ENCODE measurements around the gene LOXL4.
"Not testable (repeated sequence)": the region's sequence is repeated elsewhere in the genome, so short reads cannot be mapped to it uniquely, and the experiment has no call there.

The LOXL4 gene

GRCh38 chr10:98242823-98243222, 25.2 kb downstream of the LOXL4 start:
- DNase-seq (ENCODE audit: low spot score): no peak
- in situ Hi-C loops (cut with MboI; ENCODE audit: low sequenced_read_pairs, unreplicated experiment): no loop called here
- no peak for TF ChIP-seq CTCF (IDR thresholded peaks at IDR 0.05; ENCODE audit: borderline replicate concordance, control extremely low read depth, extremely low read depth, insufficient read depth, missing control alignments)

- in situ Hi-C loops (cut with MboI; ENCODE audit: low sequenced_read_pairs, unreplicated experiment): no loop called here
- TF ChIP-seq CTCF (IDR thresholded peaks at IDR 0.05; ENCODE audit: borderline replicate concordance, control extremely low read depth, extremely low read depth, insufficient read depth, missing control alignments): no peak
- no peak for DNase-seq (ENCODE audit: low spot score)
Measured at GRCh38 chr10:98240524-98240923, 27.5 kb downstream of the LOXL4 start.

DNA sequence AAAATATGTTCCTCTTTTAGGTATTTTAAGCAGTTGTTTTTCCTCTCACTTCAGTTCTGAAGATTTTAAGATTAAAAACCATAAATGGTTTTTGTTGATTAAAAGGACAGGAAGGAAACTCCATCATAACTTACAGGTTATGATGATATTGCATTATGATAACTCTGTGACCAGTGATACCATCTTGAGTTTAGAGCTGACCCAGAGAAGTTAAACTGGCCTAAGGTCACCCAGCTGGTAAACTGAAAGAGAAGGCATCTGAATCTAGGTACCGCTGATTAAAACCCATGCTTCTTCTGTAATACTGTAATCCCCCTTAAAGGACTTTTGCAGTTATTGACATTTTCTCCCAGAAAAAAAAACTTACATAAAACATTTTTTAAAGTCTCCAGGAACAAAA, 29.6 kb downstream of the LOXL4 start:
- DNase-seq (ENCODE audit: low spot score): no peak
- TF ChIP-seq CTCF (IDR thresholded peaks at IDR 0.05; ENCODE audit: borderline replicate concordance, control extremely low read depth, extremely low read depth, insufficient read depth, missing control alignments): no peak
- in situ Hi-C loops (cut with MboI; ENCODE audit: low sequenced_read_pairs, unreplicated experiment): no loop called here

- no peak for TF ChIP-seq CTCF (IDR thresholded peaks at IDR 0.05; ENCODE audit: borderline replicate concordance, control extremely low read depth, extremely low read depth, insufficient read depth, missing control alignments)
- DNase-seq (ENCODE audit: low spot score): no peak
- in situ Hi-C loops (cut with MboI; ENCODE audit: low sequenced_read_pairs, unreplicated experiment): no loop called here
Measured at GRCh38 chr10:98236862-98237261, 31.1 kb downstream of the LOXL4 start.

- DNase-seq (ENCODE audit: low spot score): no peak
- in situ Hi-C loops (cut with MboI; ENCODE audit: low sequenced_read_pairs, unreplicated experiment): no loop called here
- no peak for TF ChIP-seq CTCF (IDR thresholded peaks at IDR 0.05; ENCODE audit: borderline replicate concordance, control extremely low read depth, extremely low read depth, insufficient read depth, missing control alignments)
Measured at GRCh38 chr10:98235846-98236245, 32.1 kb downstream of the LOXL4 start.

DNA sequence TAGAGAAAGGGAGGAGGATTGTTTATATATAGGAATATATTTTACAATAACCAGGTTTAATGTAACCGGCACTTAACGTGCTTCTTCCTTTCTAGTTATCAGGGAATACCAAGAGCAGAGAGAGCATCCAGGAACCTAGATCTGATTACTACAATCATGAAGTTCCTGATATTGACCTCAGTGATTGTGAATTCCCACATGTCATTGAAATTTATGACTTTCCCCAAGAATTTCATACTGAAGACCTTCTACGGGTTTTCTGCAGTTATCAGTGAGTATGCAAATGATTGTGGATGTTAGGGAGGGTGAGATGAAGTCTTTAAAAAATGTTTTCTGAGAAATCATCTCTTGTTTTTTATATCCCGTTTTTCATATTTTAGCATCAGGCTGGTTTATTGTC, 36.6 kb downstream of the LOXL4 start:
- in situ Hi-C loops (cut with MboI; ENCODE audit: low sequenced_read_pairs, unreplicated experiment): no loop called here
- no peak for DNase-seq (ENCODE audit: low spot score)
- no peak for TF ChIP-seq CTCF (IDR thresholded peaks at IDR 0.05; ENCODE audit: borderline replicate concordance, control extremely low read depth, extremely low read depth, insufficient read depth, missing control alignments)

- in situ Hi-C loops (cut with MboI; ENCODE audit: low sequenced_read_pairs, unreplicated experiment); DNase-seq (ENCODE audit: low spot score): not testable (repeated sequence)
Measured at GRCh38 chr10:98228266-98228665, 39.7 kb downstream of the LOXL4 start.

- DNase-seq (ENCODE audit: low spot score); in situ Hi-C loops (cut with MboI; ENCODE audit: low sequenced_read_pairs, unreplicated experiment): not testable (repeated sequence)
Measured at GRCh38 chr10:98227713-98228112, 40.3 kb downstream of the LOXL4 start.

Data from GM13976 (cell line).